Stimulated activated CD8-positive, alpha-beta memory T cell treated with anti-CD3 and anti-CD28 coated beads, Interleukin-4, amount 100 ng/mL, for 48 hours (primary cell): ENCODE data around the gene USP36.
A peak's percentile ranks its signal among the peaks of the same experiment; 100 is the strongest.
"Not testable (repeated sequence)": the region's sequence is repeated elsewhere in the genome, so short reads cannot be mapped to it uniquely, and the experiment has no call there.

ENCODE experiments used
- DNase-seq: peaks from one replicate; pipeline ENCODE4 v3.0.0-alpha.2; 2020

USP36 gene

GRCh38 chr17:78763561-78763960, 77.1 kb downstream of the USP36 start:
- DNase-seq = peak; percentile 22

- no peak for DNase-seq
Observed at GRCh38 chr17:78761789-78762406, 78.7 kb downstream of the USP36 start.

- no peak for DNase-seq
Observed at GRCh38 chr17:78759969-78760352, 80.7 kb downstream of the USP36 start.

GRCh38 chr17:78759203-78759968, 81.2 kb downstream of the USP36 start:
- peak; percentile 77 for DNase-seq

- no peak for DNase-seq
Observed at GRCh38 chr17:78753316-78754250, 87.0 kb downstream of the USP36 start.

GRCh38 chr17:78751447-78752161, 89.0 kb downstream of the USP36 start:
- DNase-seq = no peak

- DNase-seq = not testable (repeated sequence)
Observed at GRCh38 chr17:78751000-78751399, 89.6 kb downstream of the USP36 start.

- DNase-seq = peak; percentile 81
Observed at GRCh38 chr17:78748730-78749317, 91.8 kb downstream of the USP36 start.

GRCh38 chr17:78748048-78748729, 92.4 kb downstream of the USP36 start:
- peak; percentile 65 for DNase-seq

- no peak for DNase-seq
Observed at GRCh38 chr17:78747488-78747887, 93.1 kb downstream of the USP36 start.

GRCh38 chr17:78746949-78747269, 93.7 kb downstream of the USP36 start:
- no peak for DNase-seq

- no peak for DNase-seq
Observed at GRCh38 chr17:78746263-78746948, 94.2 kb downstream of the USP36 start.
